IMR-90 (cell line): ENCODE measurements around the gene MICAL2.

Experiments
- CTCF ChIP-seq: conservative IDR thresholded peaks from 2 replicates; pipeline ENCODE4 v1.5.1; 2012; ENCODE audit warnings: mild to moderate bottlenecking, low read depth, low read length, improper control_type of control experiment
- POLR2A ChIP-seq: IDR thresholded peaks from 2 replicates; pipeline ENCODE4 v1.6.1; 2012; ENCODE audit warnings: mild to moderate bottlenecking, low read depth, low read length
- RAD21 ChIP-seq: IDR thresholded peaks from 2 replicates; pipeline ENCODE4 v1.6.1; 2012; ENCODE audit warnings: low read length, improper control_type of control experiment
- TF ChIP-seq, protein P1 (sequence below): fragments of 150-350 bp; IDR thresholded peaks from 2 replicates; pipeline ENCODE4 v1.6.1; 2016; ENCODE audit warnings: low read depth, mild to moderate bottlenecking, low read length, moderate library complexity, borderline replicate concordance

GRCh38 chr11:12064136-12064953, 46.0 kb upstream of the MICAL2 start:
- TF ChIP-seq CTCF: no peak
- TF ChIP-seq POLR2A: no peak
- TF ChIP-seq, protein P1, sequence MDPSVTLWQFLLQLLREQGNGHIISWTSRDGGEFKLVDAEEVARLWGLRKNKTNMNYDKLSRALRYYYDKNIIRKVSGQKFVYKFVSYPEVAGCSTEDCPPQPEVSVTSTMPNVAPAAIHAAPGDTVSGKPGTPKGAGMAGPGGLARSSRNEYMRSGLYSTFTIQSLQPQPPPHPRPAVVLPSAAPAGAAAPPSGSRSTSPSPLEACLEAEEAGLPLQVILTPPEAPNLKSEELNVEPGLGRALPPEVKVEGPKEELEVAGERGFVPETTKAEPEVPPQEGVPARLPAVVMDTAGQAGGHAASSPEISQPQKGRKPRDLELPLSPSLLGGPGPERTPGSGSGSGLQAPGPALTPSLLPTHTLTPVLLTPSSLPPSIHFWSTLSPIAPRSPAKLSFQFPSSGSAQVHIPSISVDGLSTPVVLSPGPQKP: no peak
- TF ChIP-seq RAD21: no peak
